ENCODE measurements around the gene MAP3K7. TPM values are rescaled to one million over a fixed set of nuclear protein-coding genes. Genes with fewer than 3 reads are reported as not detected.

The MAP3K7 gene
- total and polyA plus RNA-seq, 2 of the 13 experiments (the other 11 are each of a cell fraction or from before 2014, with no cell fraction given) = 24.1 to 24.4 TPM

DNA sequence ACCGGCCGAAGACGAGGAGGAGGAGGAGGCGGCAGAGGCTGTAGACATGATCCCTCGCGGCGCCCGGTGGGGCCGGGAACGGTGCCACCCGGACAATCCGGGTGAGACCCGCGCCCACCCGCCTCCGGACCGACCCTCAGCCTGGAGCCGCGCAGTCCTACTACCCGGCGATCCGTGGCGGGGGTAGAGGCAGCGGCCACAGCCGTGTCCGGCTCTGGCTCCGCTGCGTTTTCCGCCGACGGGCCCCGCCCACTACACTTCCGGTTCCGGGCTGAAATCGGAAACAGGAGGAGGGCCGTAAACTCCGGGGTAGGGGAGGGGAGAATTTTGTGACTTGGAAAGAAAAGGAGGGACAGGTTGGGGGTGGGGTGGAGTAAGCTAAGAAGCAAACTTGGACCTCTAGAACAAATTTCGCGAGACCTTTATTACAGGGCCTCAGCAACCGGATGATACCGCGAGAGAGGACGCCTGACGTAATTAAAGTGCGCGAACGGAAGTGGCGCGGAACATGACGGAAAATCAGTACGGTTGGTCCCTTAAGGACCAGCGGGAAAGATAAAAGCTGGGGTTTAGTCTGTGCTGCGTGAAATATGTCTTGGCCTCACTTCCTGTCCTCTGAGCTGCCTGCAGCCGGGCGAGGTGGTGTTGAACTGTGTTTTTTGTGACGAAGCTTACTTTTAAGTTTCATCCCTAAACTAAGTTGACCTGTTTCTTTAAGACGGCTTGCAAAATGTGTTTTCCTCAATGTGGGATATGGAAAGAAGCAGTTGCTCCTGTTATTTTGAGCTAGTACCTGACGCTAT is at the start of gene MAP3K7 (continued):
- TF ChIP-seq, protein P1, sequence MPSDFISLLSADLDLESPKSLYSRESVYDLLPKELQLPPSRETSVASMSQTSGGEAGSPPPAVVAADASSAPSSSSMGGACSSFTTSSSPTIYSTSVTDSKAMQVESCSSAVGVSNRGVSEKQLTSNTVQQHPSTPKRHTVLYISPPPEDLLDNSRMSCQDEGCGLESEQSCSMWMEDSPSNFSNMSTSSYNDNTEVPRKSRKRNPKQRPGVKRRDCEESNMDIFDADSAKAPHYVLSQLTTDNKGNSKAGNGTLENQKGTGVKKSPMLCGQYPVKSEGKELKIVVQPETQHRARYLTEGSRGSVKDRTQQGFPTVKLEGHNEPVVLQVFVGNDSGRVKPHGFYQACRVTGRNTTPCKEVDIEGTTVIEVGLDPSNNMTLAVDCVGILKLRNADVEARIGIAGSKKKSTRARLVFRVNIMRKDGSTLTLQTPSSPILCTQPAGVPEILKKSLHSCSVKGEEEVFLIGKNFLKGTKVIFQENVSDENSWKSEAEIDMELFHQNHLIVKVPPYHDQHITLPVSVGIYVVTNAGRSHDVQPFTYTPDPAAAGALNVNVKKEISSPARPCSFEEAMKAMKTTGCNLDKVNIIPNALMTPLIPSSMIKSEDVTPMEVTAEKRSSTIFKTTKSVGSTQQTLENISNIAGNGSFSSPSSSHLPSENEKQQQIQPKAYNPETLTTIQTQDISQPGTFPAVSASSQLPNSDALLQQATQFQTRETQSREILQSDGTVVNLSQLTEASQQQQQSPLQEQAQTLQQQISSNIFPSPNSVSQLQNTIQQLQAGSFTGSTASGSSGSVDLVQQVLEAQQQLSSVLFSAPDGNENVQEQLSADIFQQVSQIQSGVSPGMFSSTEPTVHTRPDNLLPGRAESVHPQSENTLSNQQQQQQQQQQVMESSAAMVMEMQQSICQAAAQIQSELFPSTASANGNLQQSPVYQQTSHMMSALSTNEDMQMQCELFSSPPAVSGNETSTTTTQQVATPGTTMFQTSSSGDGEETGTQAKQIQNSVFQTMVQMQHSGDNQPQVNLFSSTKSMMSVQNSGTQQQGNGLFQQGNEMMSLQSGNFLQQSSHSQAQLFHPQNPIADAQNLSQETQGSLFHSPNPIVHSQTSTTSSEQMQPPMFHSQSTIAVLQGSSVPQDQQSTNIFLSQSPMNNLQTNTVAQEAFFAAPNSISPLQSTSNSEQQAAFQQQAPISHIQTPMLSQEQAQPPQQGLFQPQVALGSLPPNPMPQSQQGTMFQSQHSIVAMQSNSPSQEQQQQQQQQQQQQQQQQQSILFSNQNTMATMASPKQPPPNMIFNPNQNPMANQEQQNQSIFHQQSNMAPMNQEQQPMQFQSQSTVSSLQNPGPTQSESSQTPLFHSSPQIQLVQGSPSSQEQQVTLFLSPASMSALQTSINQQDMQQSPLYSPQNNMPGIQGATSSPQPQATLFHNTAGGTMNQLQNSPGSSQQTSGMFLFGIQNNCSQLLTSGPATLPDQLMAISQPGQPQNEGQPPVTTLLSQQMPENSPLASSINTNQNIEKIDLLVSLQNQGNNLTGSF (CRISPR knock-in tag; IDR thresholded peaks at IDR 0.05) = no peak
- TF ChIP-seq KDM6A (CRISPR knock-in tag; IDR thresholded peaks at IDR 0.05; ENCODE audit: low read depth) (no peak), RFX1 (IDR thresholded peaks at IDR 0.05) (no peak), FOXO1 (CRISPR knock-in tag; IDR thresholded peaks at IDR 0.05) (no peak), KAT2B (IDR thresholded peaks at IDR 0.05; ENCODE audit: borderline replicate concordance, low read depth, low read length) (no peak), RXRA (CRISPR knock-in tag; IDR thresholded peaks at IDR 0.05) (0 out of 2 replicates have a peak, but pooled peaks have one; percentile 18), SATB2 (CRISPR knock-in tag; IDR thresholded peaks at IDR 0.05) (no peak), TMF1 (CRISPR knock-in tag; IDR thresholded peaks at IDR 0.05; ENCODE audit: low read depth) (no peak; the same call in 1 of the 2 replicates), MYC (CRISPR knock-in tag; IDR thresholded peaks at IDR 0.05; ENCODE audit: borderline replicate concordance) (peak; percentile 66; the same call in 1 of the 2 replicates), PLRG1 (conservative IDR thresholded peaks at IDR 0.05) (no peak), MAFG (CRISPR knock-in tag; IDR thresholded peaks at IDR 0.05) (no peak), ZNF549 (CRISPR knock-in tag; IDR thresholded peaks at IDR 0.05) (no peak), KDM4B (CRISPR knock-in tag; IDR thresholded peaks at IDR 0.05) (no peak; the same call in 1 of the 2 replicates), DR1 (CRISPR knock-in tag; IDR thresholded peaks at IDR 0.05) (peak; percentile 55), RBM22 (optimal IDR thresholded peaks at IDR 0.05; ENCODE audit: low read length) (no peak)
- TF ChIP-seq, protein P2, sequence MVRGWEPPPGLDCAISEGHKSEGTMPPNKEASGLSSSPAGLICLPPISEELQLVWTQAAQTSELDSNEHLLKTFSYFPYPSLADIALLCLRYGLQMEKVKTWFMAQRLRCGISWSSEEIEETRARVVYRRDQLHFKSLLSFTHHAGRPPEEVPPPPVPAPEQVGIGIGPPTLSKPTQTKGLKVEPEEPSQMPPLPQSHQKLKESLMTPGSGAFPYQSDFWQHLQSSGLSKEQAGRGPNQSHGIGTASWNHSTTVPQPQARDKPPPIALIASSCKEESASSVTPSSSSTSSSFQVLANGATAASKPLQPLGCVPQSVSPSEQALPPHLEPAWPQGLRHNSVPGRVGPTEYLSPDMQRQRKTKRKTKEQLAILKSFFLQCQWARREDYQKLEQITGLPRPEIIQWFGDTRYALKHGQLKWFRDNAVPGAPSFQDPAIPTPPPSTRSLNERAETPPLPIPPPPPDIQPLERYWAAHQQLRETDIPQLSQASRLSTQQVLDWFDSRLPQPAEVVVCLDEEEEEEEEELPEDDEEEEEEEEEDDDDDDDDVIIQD (CRISPR knock-in tag; IDR thresholded peaks at IDR 0.05; ENCODE audit: low read depth) = peak; percentile 27; the same call in 1 of the 2 replicates
- TF ChIP-seq, protein P3, sequence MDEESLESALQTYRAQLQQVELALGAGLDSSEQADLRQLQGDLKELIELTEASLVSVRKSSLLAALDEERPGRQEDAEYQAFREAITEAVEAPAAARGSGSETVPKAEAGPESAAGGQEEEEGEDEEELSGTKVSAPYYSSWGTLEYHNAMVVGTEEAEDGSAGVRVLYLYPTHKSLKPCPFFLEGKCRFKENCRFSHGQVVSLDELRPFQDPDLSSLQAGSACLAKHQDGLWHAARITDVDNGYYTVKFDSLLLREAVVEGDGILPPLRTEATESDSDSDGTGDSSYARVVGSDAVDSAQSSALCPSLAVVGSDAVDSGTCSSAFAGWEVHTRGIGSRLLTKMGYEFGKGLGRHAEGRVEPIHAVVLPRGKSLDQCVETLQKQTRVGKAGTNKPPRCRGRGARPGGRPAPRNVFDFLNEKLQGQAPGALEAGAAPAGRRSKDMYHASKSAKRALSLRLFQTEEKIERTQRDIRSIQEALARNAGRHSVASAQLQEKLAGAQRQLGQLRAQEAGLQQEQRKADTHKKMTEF (CRISPR knock-in tag; IDR thresholded peaks at IDR 0.05) = peak; percentile 67
- TF ChIP-seq, protein P4, sequence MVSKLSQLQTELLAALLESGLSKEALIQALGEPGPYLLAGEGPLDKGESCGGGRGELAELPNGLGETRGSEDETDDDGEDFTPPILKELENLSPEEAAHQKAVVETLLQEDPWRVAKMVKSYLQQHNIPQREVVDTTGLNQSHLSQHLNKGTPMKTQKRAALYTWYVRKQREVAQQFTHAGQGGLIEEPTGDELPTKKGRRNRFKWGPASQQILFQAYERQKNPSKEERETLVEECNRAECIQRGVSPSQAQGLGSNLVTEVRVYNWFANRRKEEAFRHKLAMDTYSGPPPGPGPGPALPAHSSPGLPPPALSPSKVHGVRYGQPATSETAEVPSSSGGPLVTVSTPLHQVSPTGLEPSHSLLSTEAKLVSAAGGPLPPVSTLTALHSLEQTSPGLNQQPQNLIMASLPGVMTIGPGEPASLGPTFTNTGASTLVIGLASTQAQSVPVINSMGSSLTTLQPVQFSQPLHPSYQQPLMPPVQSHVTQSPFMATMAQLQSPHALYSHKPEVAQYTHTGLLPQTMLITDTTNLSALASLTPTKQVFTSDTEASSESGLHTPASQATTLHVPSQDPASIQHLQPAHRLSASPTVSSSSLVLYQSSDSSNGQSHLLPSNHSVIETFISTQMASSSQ (IDR thresholded peaks at IDR 0.05; ENCODE audit: low read depth) = no peak
- TF ChIP-seq, protein P4 (CRISPR knock-in tag; IDR thresholded peaks at IDR 0.05; ENCODE audit: borderline replicate concordance) = no peak; the same call in 1 of the 2 replicates
